HG03378 (cell line): Measurements from ENCODE around the gene GSG1L.
"Not testable (repeated sequence)": the region's sequence is repeated elsewhere in the genome, so short reads cannot be mapped to it uniquely, and the experiment has no call there.

Experiments used
- ATAC-seq: cut with Tn5 transposase; IDR thresholded peaks from one replicate; pipeline ENCODE4 v1.9.1; 2021; ENCODE audit warnings: mild to moderate bottlenecking, moderate library complexity; ENCODE audit not compliant: unreplicated experiment

Gene GSG1L

GRCh38 chr16:27984121-27984520 lies 79.4 kb downstream of the GSG1L start:
- no peak for ATAC-seq

- no peak for ATAC-seq
Observed at GRCh38 chr16:27983244-27983643, 80.3 kb downstream of the GSG1L start.

- no peak for ATAC-seq
Observed at GRCh38 chr16:27982184-27982583, 81.3 kb downstream of the GSG1L start.

GRCh38 chr16:27980919-27981700 lies 82.4 kb downstream of the GSG1L start:
- ATAC-seq, result no peak

GRCh38 chr16:27980076-27980775 lies 83.3 kb downstream of the GSG1L start:
- no peak for ATAC-seq

GRCh38 chr16:27979668-27980067 lies 83.8 kb downstream of the GSG1L start:
- not testable (repeated sequence) for ATAC-seq

- no peak for ATAC-seq
Observed at GRCh38 chr16:27978876-27979275, 84.6 kb downstream of the GSG1L start.

- ATAC-seq, result no peak
Observed at GRCh38 chr16:27977966-27978365, 85.5 kb downstream of the GSG1L start.

GRCh38 chr16:27976990-27977389 lies 86.5 kb downstream of the GSG1L start:
- no peak for ATAC-seq

GRCh38 chr16:27974896-27975540 lies 88.5 kb downstream of the GSG1L start:
- no peak for ATAC-seq

- no peak for ATAC-seq
Observed at GRCh38 chr16:27973678-27974077, 89.8 kb downstream of the GSG1L start.

GRCh38 chr16:27972500-27972899 lies 91.0 kb downstream of the GSG1L start:
- no peak for ATAC-seq

- ATAC-seq, result no peak
Observed at GRCh38 chr16:27969574-27969973, 93.9 kb downstream of the GSG1L start.

GRCh38 chr16:27967169-27967568 lies 96.3 kb downstream of the GSG1L start:
- ATAC-seq, result no peak

- ATAC-seq, result no peak
Observed at GRCh38 chr16:27966756-27967155, 96.8 kb downstream of the GSG1L start.

GRCh38 chr16:27965801-27966200 lies 97.7 kb downstream of the GSG1L start:
- ATAC-seq, result no peak

GRCh38 chr16:27963471-27963965 lies 100.0 kb downstream of the GSG1L start:
- no peak for ATAC-seq

- ATAC-seq, result no peak
Observed at GRCh38 chr16:27962197-27962596, 101.3 kb downstream of the GSG1L start.

GRCh38 chr16:27961296-27961620 lies 102.3 kb downstream of the GSG1L start:
- ATAC-seq, result no peak

- no peak for ATAC-seq
Observed at GRCh38 chr16:27960619-27961295, 102.8 kb downstream of the GSG1L start.

- no peak for ATAC-seq
Observed at GRCh38 chr16:27959914-27960313, 103.6 kb downstream of the GSG1L start.
